Adrenal gland (tissue), 5 donors: ENCODE data around the gene SNX25.

Experiments
- POLR2A ChIP-seq, 2 donors: fragments of 450-650 bp; IDR thresholded peaks; one replicate each; pipeline ENCODE4 v1.6.1; 2017; ENCODE audit warnings: antibody characterized with exemption in 2 of 2, mild to moderate bottlenecking in 2 of 2, moderate library complexity in 1 of 2
- TF ChIP-seq, protein P1 (sequence below), 6 experiments: fragments of 450-650 bp in 4 of 6; fragments of 200-600 bp in 2 of 6; sonication (generic) in 1 of 6; IDR thresholded peaks; 1 replicate in 5 of 6; 2 replicates in 1 of 6; pipeline versions ENCODE4 v1.5.1 to v1.8.0; 2016 to 2021; ENCODE audit warnings: antibody characterized with exemption in 6 of 6, mild to moderate bottlenecking in 2 of 6, moderate library complexity in 1 of 6
- donor health status: DM: no; HTN: no; CAD: no.

GRCh38 chr4:185235843-185236503 lies 26.6 kb downstream of the SNX25 start:
- no peak for TF ChIP-seq POLR2A (IDR thresholded peaks at IDR 0.05)
- TF ChIP-seq, protein P1, sequence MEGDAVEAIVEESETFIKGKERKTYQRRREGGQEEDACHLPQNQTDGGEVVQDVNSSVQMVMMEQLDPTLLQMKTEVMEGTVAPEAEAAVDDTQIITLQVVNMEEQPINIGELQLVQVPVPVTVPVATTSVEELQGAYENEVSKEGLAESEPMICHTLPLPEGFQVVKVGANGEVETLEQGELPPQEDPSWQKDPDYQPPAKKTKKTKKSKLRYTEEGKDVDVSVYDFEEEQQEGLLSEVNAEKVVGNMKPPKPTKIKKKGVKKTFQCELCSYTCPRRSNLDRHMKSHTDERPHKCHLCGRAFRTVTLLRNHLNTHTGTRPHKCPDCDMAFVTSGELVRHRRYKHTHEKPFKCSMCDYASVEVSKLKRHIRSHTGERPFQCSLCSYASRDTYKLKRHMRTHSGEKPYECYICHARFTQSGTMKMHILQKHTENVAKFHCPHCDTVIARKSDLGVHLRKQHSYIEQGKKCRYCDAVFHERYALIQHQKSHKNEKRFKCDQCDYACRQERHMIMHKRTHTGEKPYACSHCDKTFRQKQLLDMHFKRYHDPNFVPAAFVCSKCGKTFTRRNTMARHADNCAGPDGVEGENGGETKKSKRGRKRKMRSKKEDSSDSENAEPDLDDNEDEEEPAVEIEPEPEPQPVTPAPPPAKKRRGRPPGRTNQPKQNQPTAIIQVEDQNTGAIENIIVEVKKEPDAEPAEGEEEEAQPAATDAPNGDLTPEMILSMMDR (IDR thresholded peaks at IDR 0.05), result no peak
